Fibroblast of skin of left quadriceps (primary cell): ENCODE data around the gene RPL27.
"Not testable (repeated sequence)": the region's sequence is repeated elsewhere in the genome, so short reads cannot be mapped to it uniquely, and the experiment has no call there.

Source experiments
- DNase-seq, 2 experiments: peaks; one replicate each; pipeline ENCODE4 v3.0.0-alpha.2; 2013; ENCODE audit warnings: low read depth in 2 of 2

Gene RPL27

GRCh38 chr17:42997984-42998938, at the start of gene RPL27:
TSS of gene RPL27 (plus strand) at chr17:42998419. CDS start at chr17:42998751, 332 bp downstream.
- DNase-seq: peak; percentile 100

DNA sequence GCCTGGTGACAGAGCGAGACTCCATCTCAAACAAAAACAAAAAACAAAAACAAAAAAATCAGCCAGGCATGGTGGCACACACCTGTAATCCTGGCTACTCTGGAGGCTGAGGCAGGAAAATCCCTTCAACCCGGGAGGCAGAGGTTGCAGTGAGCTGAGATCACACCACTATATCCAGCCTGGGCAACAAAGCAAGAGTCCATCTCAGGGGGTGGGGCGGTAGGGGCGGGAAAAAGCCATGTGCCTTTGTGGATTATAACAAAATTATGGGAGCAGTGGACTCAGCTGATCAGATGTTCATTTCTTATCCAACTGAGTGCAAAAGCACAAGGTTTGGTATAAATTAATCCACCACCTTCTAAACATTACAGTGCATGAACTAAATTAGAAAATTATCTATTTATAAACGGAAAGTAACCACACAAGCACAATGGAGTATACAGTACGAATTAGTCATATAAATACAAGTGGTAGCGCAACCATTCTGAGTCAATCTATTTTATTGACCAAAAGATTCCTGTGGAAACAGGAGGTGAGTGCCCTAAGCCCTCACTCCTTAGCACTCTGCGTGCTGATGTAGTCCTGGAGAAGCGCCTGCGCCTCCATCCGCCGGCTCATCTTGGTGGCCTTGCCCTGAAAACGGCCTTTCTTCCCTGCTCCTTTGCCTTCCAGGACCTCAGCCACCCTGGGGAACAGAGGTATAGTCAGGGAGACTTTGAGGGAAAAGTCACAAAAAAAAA, 48.0 kb upstream of the RPL27 start:
- DNase-seq: no peak

DNA sequence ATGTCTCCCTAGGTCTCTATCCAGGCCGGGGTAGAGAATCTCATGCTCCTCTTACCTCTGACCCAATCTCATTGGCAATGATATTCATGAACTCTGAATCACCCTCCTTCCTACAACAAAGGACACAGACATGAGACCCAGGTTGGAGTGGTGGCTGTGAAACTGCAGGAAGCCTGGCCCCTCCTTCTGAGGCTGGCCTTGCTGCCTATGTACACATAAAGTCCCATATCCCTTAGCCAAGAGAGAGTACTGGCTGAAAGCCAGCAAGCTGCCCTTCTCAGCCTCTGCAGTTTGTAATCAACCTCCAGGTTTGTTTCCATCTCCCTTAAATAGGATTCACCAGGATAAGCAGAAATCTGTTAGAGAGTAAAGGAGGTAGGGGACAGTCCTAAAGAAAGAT, 44.5 kb upstream of the RPL27 start:
- no peak for DNase-seq

DNA sequence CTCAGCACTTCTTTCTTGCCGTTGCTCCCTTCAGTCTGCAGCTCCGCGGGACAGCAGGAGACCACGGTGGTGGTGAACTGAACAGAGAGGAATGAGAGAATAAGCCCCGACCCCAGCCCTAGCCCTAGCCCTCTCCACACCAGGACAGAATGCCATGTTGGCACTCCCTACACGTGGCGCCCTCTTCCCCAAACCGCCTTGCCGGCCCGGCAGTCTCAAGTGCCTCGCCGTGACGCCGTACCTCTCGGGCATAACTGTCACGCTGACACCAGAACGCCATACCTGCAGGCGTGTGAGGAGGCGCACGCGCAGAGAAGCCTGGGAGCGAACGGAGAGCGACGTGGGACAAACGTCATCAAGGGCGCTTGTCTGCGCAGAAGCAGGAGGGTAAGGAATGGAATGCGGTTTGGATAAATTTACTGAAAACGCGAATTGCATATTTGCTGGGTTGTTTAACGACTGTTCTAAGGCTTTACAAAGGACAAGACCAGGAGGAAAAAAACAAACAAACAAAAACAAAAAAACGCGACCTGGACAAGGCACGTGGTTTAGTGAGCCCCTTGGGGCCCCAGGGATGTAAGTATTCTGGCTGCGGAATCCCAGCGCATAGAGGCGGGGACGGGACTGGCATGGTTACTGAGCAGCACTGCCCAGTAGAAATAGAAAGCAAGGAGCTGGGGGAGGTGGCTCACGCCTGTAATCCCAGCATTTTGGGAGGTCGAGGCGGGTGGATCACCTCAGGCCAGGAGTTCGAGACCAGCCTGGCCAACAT, 33.9 kb upstream of the RPL27 start, which contains the start of gene AARSD1:
AARSD1 (minus strand) TSS at position 294 of the 772 bp plus-strand sequence; CDS start at position 280, 14 bp downstream.
- peak; percentile 79 to 81 for DNase-seq

DNA sequence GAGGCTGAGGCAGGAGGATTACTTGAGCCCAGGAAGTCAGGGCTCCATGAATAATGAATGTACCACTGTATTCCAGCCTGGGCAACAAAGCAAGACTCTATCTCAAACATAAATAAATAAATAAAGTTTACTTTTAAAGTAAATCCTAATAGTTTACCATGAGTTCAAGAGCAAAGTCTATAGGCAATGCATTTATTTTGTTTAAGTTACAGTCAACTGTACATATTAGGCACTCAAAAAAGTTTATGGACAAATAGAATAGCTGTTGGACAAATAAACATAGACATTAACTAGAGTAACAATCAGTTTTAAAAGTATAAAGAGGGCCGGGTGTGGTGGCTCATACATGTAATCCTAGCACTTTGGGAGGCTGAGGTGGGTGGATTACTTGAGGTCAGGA, 30.3 kb upstream of the RPL27 start:
- no peak for DNase-seq

DNA sequence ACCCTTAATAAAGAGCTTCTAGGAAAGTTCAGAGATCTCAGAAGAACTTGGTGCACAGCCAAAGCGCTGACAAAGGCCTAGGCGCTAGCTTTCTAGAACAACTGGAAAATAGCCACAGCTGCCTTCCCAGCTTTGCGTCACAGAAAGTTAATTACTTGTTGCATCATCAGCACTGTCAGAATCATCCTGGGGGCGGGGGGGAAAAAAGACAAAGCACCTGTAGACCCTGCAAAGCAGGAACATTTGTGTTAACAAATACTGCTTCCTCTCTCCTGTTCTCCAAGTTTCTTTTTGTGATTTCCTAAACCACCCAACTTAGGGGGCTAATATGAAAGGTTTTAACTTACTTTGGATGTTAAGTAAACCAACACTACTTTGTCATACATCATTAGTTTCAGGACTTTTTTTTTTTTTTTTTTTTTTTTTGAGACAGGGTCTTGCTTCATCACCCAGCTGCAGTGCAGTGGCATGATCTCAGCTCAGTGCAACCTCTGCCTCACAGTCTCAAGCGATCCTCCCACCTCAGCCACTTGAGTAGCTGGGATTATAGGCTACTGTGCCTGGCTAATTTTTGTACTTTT, 29.1 kb upstream of the RPL27 start:
- DNase-seq: no peak

GRCh38 chr17:42971589-42971988, 26.6 kb upstream of the RPL27 start:
- no peak for DNase-seq

GRCh38 chr17:42973323-42973722, 24.9 kb upstream of the RPL27 start:
- DNase-seq: not testable (repeated sequence)

DNA sequence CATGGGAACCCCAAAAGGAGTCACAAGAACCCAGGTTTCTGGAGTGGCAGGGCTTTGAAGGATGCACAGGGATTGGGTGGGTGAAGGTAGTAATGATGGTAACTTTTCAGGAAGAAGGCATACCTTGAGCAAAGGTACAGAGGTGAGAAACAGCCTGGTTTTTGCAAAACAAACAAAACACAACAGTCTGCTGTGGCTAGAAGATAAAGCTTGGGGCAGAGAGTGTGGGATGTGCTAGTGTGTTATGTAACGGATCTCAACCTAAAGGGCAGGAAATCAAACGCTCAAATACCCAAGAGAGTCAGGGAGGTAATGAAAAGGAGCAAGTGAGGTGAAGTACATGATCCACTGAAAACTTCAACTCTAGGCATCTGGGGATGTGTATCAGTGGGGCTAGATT, 23.0 kb upstream of the RPL27 start:
- DNase-seq: no peak

DNA sequence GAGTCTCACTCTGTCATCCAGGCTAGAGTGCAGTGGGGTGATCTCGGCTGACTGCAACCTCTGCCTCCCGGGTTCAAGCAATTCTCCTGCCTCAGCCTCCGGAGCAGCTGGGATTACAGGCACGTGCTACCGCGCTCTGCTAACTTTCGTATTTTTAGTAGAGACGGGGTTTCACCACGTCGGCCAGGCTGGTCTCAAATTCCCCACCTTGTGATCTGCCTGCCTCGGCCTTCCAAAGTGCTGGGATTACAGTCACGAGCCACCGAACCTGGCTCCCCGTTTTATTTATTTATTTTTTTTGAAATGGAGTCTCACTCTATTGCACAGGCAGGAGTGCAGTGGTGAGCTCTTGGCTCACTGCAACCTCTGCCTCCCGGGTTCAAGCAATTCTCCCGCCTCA, 22.5 kb upstream of the RPL27 start:
- DNase-seq: not testable (repeated sequence)

- no peak for DNase-seq
Measured at GRCh38 chr17:42979511-42980273, 18.5 kb upstream of the RPL27 start, which contains the start of gene PTGES3L. TSS of gene PTGES3L (minus strand) at chr17:42980080. CDS start at chr17:42980053, 27 bp downstream.

DNA sequence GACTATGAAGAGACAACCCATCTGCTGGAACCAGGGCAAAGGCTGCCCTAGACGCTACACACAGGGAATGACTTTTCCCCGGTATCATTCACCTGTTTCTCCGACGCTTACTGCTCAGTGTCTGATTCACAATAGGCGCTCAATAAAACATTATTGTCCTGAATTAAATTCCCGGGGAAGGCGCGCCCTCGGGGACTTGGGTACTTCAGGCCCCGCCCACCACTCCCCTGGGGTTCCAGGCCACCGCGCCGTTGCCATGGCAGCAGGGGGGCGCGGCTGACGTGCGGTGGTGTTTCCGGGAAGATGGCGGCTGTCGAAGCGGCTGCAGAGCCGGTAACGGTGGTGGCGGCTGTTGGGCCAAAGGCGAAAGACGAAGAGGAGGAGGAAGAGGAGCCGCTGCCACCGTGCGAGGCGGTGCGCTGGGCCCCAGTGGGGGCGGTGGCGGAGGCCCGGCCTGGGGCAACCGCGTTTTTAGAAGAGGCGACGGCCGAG, 17.9 kb upstream of the RPL27 start, which contains the start of gene RUNDC1:
RUNDC1 (plus strand) TSS at position 292 of the 492 bp plus-strand sequence; CDS start at position 304, 12 bp downstream.
- DNase-seq: peak; percentile 59 to 63

DNA sequence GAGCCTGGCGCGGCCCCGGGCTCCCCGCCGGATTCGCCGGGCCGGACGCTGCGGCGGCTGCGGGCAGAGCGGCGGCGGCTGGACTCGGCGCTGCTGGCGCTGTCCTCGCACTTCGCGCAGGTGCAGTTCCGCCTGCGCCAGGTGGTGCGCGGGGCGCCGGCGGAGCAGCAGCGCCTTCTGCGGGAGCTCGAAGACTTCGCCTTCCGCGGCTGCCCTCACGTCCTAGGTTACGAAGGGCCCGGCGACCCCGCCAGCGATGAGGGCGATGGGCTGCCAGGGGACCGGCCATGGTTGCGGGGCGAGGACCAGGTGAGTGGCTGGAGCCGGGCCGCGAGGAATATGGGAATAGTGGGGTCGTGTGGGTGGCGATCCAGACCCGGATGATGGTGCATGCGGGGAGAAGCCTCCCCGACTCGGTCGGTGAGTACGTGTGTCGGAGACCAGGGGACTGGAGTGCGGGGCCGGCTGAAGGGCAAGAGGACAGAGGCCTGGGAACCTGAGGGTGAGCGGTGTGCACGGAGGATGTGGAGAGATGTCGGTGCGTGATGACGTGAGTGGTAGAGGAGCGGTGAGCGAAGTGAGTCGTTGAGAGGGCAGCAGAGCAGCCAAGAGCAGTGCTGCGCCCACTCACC, 17.3 kb upstream of the RPL27 start:
- no peak for DNase-seq

DNA sequence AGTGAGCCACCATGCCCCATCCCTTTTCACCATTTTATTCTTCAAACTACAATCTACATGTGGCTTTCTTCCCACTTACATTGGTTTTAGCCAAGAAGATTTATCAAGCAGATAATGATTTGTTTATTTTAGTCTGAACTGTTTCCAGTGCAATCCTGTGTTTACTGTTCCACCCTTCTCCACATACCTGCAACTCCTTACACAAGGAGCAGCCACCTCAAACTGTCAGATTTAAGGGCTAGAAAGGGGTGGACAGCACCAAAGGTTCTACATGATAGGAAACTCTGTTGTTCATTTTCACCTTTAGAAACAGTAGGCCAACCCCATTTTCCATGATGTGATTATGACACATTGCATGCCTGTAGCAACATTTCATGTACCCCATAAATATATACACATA, 16.0 kb upstream of the RPL27 start:
- DNase-seq: no peak

- no peak for DNase-seq
Measured at GRCh38 chr17:42985225-42985624, 13.0 kb upstream of the RPL27 start.

DNA sequence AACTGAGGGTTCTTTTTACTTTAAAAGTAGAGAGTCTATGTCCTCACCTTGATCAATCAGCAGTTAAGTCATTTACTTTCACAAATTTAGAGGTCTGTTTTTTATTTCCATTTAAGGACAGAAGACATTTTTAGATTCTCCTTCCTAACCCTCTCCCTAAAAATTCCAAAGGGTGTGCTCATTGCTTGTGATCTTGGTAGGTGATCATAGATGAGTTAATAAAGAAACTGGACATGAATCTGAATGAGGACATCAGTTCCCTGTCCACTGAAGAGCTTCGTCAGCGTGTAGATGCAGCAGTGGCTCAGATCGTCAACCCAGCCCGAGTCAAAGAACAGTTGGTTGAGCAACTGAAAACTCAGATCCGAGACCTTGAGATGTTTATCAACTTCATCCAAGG, 9.1 kb upstream of the RPL27 start:
- DNase-seq: no peak

- no peak for DNase-seq
Measured at GRCh38 chr17:42989726-42990652, 8.2 kb upstream of the RPL27 start.

DNA sequence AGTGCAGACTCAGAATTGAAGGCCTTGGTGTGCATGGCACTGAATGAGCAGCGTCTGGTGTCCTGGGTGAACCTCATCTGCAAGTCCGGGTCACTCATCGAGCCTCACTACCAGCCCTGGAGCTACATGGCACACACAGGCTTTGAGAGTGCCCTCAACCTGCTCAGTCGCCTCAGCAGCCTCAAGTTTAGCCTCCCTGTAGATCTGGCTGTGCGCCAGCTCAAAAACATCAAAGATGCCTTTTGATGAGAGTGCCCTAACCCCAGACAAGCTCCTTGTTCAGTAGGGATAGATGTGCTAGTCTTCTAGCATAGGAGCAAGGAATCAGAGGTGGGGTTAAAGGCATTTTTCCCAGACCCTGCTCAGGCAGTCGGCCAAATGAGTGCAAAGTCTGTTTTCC, 6.7 kb upstream of the RPL27 start:
- DNase-seq: no peak

GRCh38 chr17:42992872-42993271, 5.3 kb upstream of the RPL27 start:
- no peak for DNase-seq
